GM10266 (cell line): ENCODE data around the gene SEC14L1.

Experiments used
- DNase-seq: peaks from one replicate; pipeline ENCODE4 v3.0.0; 2012; ENCODE audit errors: extremely low spot score
- CTCF ChIP-seq: IDR thresholded peaks from 2 replicates; pipeline ENCODE4 v1.5.1; 2012; ENCODE audit warnings: mild to moderate bottlenecking, low read depth; ENCODE audit not compliant: control insufficient read depth, insufficient read depth; ENCODE audit errors: missing control alignments

The SEC14L1 gene

DNA sequence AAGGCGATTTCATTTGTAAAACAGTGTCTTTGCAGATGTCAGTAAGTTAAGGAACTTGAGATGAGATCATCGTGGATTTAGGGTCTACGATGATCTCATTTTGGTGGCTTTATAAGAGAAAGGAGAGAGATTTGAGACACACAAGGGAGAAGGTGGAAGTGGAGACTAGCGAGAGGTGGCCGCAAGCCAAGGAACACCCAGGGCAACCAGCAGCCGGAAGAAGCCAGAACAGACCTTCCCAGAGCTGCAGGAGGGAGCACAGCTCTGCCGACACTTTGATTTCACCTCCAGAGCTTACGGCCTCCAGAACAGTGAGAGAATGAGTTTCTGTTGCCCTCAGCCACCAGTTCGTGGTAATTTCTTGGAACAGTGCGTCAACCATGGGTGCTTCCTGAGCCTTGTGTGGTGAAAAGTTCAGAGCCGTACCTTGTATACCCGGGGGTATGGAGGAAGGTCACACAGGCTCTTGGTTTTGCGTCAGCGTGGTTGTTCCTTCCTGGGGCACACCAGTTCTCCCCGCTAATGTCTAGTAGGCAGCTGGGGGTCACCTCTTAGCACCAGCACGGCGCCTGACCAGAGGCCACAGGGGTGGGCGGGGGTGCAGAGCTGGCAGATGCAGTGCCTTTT, 12.9 kb upstream of the SEC14L1 start:
- TF ChIP-seq CTCF, result no peak
- no peak for DNase-seq

GRCh38 chr17:77128896-77129567, 11.7 kb upstream of the SEC14L1 start:
- no peak for TF ChIP-seq CTCF
- DNase-seq, result no peak

DNA sequence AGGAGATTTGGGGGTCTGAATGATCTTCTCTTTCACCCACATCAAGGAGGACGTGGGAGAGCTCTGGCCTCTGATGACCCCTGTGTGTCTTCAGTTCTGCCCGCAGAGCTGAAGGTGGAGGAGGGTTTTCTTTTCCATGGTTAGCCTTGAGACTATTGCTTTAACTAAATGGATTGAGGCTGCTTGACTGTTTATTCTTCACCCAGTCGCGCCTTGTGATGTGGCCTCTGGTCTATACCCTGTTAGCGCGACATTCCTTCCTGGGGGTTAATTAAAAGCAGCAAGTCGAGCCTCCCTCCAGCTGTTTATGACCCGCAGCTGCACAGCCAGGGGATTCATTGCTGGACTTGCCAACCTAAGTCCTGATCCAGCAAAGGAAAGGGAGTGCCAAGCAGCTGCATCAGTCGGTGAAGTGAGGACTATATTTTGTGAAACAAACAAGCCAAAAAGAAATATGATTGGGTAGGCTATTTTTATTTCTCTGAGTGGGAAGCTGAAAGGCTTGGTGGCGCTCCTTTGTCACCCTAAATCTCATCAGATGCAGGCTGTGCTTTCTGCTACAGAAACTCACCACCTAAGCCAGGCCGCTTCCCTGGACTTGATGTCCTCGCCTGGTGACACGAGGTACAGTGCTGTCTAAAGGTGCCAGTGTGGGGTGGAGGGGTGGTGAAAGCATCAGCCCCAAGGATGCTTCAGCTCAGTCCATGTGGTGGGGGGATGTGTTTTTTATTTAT, 11.0 kb upstream of the SEC14L1 start:
- TF ChIP-seq CTCF, result no peak
- no peak for DNase-seq

GRCh38 chr17:77130525-77130924, 10.2 kb upstream of the SEC14L1 start:
- DNase-seq, result no peak
- TF ChIP-seq CTCF, result no peak

- TF ChIP-seq CTCF, result no peak
- DNase-seq, result no peak
These were observed 8.9 kb upstream of the SEC14L1 start for GRCh38 chr17:77131904-77132303.

DNA sequence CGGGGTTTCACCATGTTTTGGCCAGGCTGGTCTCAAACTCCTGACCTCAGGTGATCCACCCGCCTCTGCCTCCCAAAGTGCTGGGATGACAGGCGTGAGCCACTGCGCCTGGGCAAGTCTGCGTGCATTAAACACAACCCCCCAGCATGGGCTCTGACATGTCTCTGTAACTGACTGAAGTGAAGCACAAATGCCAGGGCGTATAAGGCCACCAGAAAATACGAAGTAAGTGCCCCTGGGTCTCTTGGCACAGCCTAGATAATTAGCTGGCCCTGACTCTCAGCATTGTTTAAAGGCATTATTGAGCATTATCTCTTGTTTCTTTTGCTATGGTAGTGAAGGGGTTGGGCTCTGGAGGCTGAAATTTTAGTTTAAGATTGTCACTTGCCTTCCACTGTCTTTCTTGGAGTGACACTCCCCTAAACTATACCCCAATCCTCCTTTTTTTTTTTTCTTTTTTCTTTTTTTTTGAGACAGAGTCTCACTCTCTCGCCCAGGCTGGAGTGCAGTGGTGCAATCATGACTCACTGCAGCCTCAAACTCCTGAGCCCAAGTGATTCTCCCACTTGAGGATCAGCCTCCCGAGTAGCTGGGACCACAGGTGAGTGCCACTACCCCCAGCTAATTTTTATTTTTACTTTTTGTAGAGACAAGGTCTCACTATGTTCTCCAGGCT, 8.2 kb upstream of the SEC14L1 start:
- no peak for DNase-seq
- no peak for TF ChIP-seq CTCF
